Ovary (tissue), 3 donors: ENCODE results near the gene WARS2.

Experiments used
- CTCF ChIP-seq, 3 donors: fragments of 450-650 bp in 2 of 3; fragments of 200-600 bp in 1 of 3; IDR thresholded peaks; one replicate each; pipeline versions ENCODE4 v1.5.1 to v1.8.0; 2016 to 2022; ENCODE audit warnings: antibody characterized with exemption in 3 of 3, mild to moderate bottlenecking in 1 of 3
- EP300 ChIP-seq: sonication (generic); formaldehyde crosslinking; IDR thresholded peaks from one replicate; pipeline ENCODE4 v1.6.1; 2017; ENCODE audit warnings: antibody characterized with exemption
- POLR2A ChIP-seq: fragments of 450-650 bp; IDR thresholded peaks from one replicate; pipeline ENCODE4 v1.6.1; 2017; ENCODE audit warnings: antibody characterized with exemption, mild to moderate bottlenecking, moderate library complexity
- donor health status: DM: no; HTN: no; CAD: no.

GRCh38 chr1:118999348-119000071, 140.9 kb downstream of the WARS2 start:
- TF ChIP-seq CTCF (IDR thresholded peaks at IDR 0.05) (no peak), POLR2A (no peak), EP300 (no peak)
